AG04449 (cell line): ENCODE measurements around the gene TMCC1.
A peak's percentile ranks its signal among the peaks of the same experiment; 100 is the strongest.

Experiments used
- CTCF ChIA-PET: fragments of 350-600 bp; formaldehyde crosslinking; extraction: SDS; loops from one replicate; lab custom pipeline; 2021; ENCODE audit warnings: antibody characterized with exemption; lab: Yijun Ruan, JAX
- POLR2A ChIA-PET: fragments of 400-600, 350-600 bp; formaldehyde crosslinking; extraction: SDS; loops from one replicate; lab custom pipeline; 2020; ENCODE audit warnings: antibody characterized with exemption, inconsistent platforms; lab: Yijun Ruan, JAX
- DNase-seq: peaks from one replicate; pipeline ENCODE4 v3.0.0-alpha.2; 2010; ENCODE audit warnings: low read depth, low spot score
- H3K4me3 ChIP-seq: 2 replicates; pipeline ENCODE4 v1.5.1; 2011; ENCODE audit warnings: low read depth, mild to moderate bottlenecking, control low read depth, low read length
- CTCF ChIP-seq: IDR thresholded peaks from one replicate; pipeline ENCODE4 v1.5.1; 2011; ENCODE audit warnings: mild to moderate bottlenecking, moderate library complexity, low read length, control low read depth, inconsistent platforms; ENCODE audit not compliant: insufficient read depth; ENCODE audit errors: missing control alignments

TMCC1 gene

GRCh38 chr3:129747136-129747535 is 146.4 kb downstream of the TMCC1 start:
- no peak for DNase-seq
- ChIA-PET POLR2A (no interaction called here), CTCF (interaction anchor here (1.3 kb wide), 1 partner anchor 78 kb away, joined by 3 read pairs; no protein-coding TSS in a partner anchor)
- no peak overlapping the region for H3K4me3 ChIP-seq
- TF ChIP-seq CTCF, result no peak

GRCh38 chr3:129746629-129747028 is 146.9 kb downstream of the TMCC1 start:
- CTCF ChIA-PET, result interaction anchor here (1.3 to 3.3 kb wide), 2 partner anchors 12 to 78 kb away, joined by 3 to 8 read pairs; no protein-coding TSS in a partner anchor

DNA sequence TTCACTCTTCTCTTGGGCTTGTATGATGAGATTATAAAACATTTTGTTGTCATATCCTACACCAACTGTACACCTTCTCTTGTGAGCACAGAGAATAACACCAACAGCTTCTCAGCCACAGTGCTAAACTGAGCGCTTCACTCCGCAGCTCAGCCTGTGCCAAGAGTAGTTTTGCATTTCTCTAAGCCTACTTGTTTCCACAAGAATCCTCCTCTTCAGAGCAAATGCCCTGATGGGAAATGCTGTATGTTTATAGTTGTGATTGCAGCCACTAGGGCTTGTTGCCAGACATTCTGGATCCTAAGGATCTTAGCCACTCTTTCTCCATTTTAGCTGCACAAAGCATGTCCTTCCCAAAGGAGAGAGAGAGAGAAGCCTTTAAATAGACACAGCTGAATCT is 148.3 kb downstream of the TMCC1 start:
- TF ChIP-seq CTCF, result no peak
- peak; percentile 55 for DNase-seq
- CTCF ChIA-PET, result interaction anchor here (3.3 kb wide), 1 partner anchor 11 kb away, joined by 8 read pairs; no protein-coding TSS in a partner anchor
- H3K4me3 ChIP-seq, result no peak overlapping the region
- POLR2A ChIA-PET, result no interaction called here

More at GRCh38 chr3:129746629-129747028, 146.9 kb downstream of the TMCC1 start:
- H3K4me3 ChIP-seq, result no peak overlapping the region
- POLR2A ChIA-PET, result no interaction called here
- no peak for DNase-seq
- no peak for TF ChIP-seq CTCF

- no peak for TF ChIP-seq CTCF
- DNase-seq, result no peak
- ChIA-PET CTCF (no interaction called here), POLR2A (no interaction called here)
- H3K4me3 ChIP-seq, result no peak overlapping the region
These were observed 151.7 kb downstream of the TMCC1 start for GRCh38 chr3:129741794-129742193.

DNA sequence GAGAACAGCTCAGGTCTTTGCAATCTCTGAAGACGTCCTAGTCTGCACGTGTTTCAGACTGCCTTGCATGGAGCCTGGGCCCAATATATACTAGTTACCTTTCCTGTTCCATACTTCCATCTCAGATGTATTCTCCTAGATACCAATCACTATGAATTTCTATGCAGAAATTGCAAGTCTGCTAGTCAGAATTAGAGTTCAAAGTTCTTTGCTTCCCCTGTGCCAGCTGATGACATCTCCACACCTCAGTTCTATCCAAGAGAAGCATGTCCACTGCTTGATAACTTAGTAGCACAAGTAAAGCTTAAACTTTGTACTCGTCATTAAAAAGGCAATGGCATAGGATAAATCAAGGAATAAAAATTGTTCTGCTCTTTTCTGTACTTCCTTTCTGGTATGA is 153.4 kb downstream of the TMCC1 start:
- no peak for DNase-seq
- ChIA-PET CTCF (no interaction called here), POLR2A (no interaction called here)
- TF ChIP-seq CTCF, result no peak
- no peak overlapping the region for H3K4me3 ChIP-seq

DNA sequence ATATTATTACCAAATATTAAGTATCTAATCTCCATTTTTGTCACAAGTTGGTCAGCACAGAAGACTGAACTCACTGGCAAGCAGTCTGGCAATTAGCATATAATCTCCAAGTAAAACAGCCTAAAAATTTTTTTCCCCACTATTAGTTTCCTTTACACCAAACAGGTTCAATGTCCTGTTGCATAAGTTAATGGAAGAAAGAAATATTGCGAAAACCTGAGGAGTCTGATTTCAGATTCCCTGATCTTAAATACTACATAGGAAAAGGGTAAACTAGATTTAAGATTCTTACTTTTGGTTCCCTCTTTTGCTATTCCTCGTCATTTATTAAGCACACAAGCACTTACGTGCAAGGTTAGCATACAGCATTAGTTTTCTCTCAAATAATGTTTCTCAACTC is 153.9 kb downstream of the TMCC1 start:
- CTCF ChIA-PET, result no interaction called here
- H3K4me3 ChIP-seq, result no peak overlapping the region
- DNase-seq, result no peak
- TF ChIP-seq CTCF, result no peak
- POLR2A ChIA-PET, result no interaction called here
